Body of pancreas (tissue), 4 donors: Measurements from ENCODE around the gene NIBAN1. TPM values are rescaled to one million over a fixed set of nuclear protein-coding genes. Genes with fewer than 3 reads are reported as not detected.

Experiments used
- ATAC-seq: fragments of 150-250 bp; one replicate; pipeline ENCODE4 v1.9.1; 2016
- DNase-seq, 4 donors: peaks; one replicate each; pipeline ENCODE4 v3.0.0-alpha.2; 2019
- H3K27ac ChIP-seq, 4 donors: fragments of 200-600 bp; sonication (generic); 1 replicate in 3 of 4; 2 replicates in 1 of 4; pipeline versions ENCODE4 v1.5.1 to v1.6.1; 2016 to 2019; ENCODE audit warnings: mild to moderate bottlenecking in 1 of 4, mixed read lengths in 1 of 4, moderate library complexity in 1 of 4
- H3K27me3 ChIP-seq, 2 donors: fragments of 200-600 bp; sonication (generic); one replicate each; pipeline ENCODE4 v1.6.0; 2016; ENCODE audit warnings: mild to moderate bottlenecking in 1 of 2
- H3K36me3 ChIP-seq, 2 donors: fragments of 200-600 bp; sonication (generic); replicated peaks in 1 of 2; 2 replicates each; pipeline ENCODE4 v1.5.1; 2016; ENCODE audit warnings: low read depth in 2 of 2; ENCODE audit not compliant: insufficient read depth in 1 of 2
- H3K4me1 ChIP-seq: fragments of 200-600 bp; sonication (generic); one replicate; pipeline ENCODE4 v1.6.0; 2016
- H3K4me3 ChIP-seq, 2 donors: fragments of 200-600 bp; sonication (generic); 1 replicate in 1 of 2; 2 replicates in 1 of 2; pipeline ENCODE4 v1.5.1; 2016 to 2019
- H3K9me3 ChIP-seq, 3 donors: fragments of 200-600 bp; sonication (generic); 1 replicate in 2 of 3; 2 replicates in 1 of 3; pipeline ENCODE4 v1.5.1; 2016
- POLR2A ChIP-seq, 3 donors: fragments of 450-650 bp; IDR thresholded peaks; one replicate each; pipeline ENCODE4 v1.6.1; 2016; ENCODE audit warnings: antibody characterized with exemption in 3 of 3, mild to moderate bottlenecking in 2 of 3
- WGBS, 2 donors: methylation state at CpG; one replicate each; pipeline ENCODE4 v1.1.5; 2017; 5-methylcytosine and 5-hydroxymethylcytosine counted together
- intact Hi-C: fragments of 100-400 bp; cut with DNase I; formaldehyde crosslinking; loops from one replicate; pipeline ENCODE4 v1.15.1; 2023
- total RNA-seq, 2 donors: library from RNA; depleted of rRNA; stranded (reverse); fragments of >200 nt; gene quantifications; one replicate each; pipeline ENCODE4 v1.1.0, GENCODE V29; 2016
- TF ChIP-seq, protein P1 (sequence below), 7 experiments: fragments of 450-650 bp in 4 of 7; fragments of 200-600 bp in 3 of 7; sonication (generic) in 3 of 7; IDR thresholded peaks; one replicate each; pipeline ENCODE4 v1.5.1; 2016 to 2019; ENCODE audit warnings: antibody characterized with exemption in 7 of 7

NIBAN1 gene
- total RNA-seq, 2 donors from 2014 or later: 51.1 to 59.7 TPM

- peaks cover 39% of the 10 kb centered on the region for H3K4me1 ChIP-seq
Measured at GRCh38 chr1:184966989-184967388, 7.3 kb downstream of the NIBAN1 start.

GRCh38 chr1:184965944-184966860 lies 8.1 kb downstream of the NIBAN1 start:
- 66 to 74% methylated on average over 4 of the region's 4 CpGs for WGBS, 2 donors
- Histone ChIP-seq H3K27ac (peak overlapping the region in 1 of 4 donors; percentile 25), H3K27me3 (no peaks in the 10 kb centered on the region), H3K4me3 (no peak overlapping the region), H3K9me3 (no peaks in the 10 kb centered on the region), H3K36me3 (no peaks in the 10 kb centered on the region), H3K4me1 (peaks cover 37% of the 10 kb centered on the region)
- intact Hi-C loops: no loop called here
- DNase-seq: peak in 1 of 4 donors; percentile 39
- ATAC-seq: peak; percentile 18
- TF ChIP-seq, protein P1, sequence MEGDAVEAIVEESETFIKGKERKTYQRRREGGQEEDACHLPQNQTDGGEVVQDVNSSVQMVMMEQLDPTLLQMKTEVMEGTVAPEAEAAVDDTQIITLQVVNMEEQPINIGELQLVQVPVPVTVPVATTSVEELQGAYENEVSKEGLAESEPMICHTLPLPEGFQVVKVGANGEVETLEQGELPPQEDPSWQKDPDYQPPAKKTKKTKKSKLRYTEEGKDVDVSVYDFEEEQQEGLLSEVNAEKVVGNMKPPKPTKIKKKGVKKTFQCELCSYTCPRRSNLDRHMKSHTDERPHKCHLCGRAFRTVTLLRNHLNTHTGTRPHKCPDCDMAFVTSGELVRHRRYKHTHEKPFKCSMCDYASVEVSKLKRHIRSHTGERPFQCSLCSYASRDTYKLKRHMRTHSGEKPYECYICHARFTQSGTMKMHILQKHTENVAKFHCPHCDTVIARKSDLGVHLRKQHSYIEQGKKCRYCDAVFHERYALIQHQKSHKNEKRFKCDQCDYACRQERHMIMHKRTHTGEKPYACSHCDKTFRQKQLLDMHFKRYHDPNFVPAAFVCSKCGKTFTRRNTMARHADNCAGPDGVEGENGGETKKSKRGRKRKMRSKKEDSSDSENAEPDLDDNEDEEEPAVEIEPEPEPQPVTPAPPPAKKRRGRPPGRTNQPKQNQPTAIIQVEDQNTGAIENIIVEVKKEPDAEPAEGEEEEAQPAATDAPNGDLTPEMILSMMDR (IDR thresholded peaks at IDR 0.05): no peak
- no peak for TF ChIP-seq POLR2A (IDR thresholded peaks at IDR 0.05)

More at GRCh38 chr1:184966989-184967388, 7.3 kb downstream of the NIBAN1 start:
- H3K36me3 ChIP-seq: no peaks in the 10 kb centered on the region
- WGBS, 2 donors: 77 to 79% methylated on average over 2 of the region's 2 CpGs
- TF ChIP-seq, protein P1 (IDR thresholded peaks at IDR 0.05): no peak
- no peak for TF ChIP-seq POLR2A (IDR thresholded peaks at IDR 0.05)
- no peaks in the 10 kb centered on the region for H3K9me3 ChIP-seq
- intact Hi-C loops: no loop called here
- no peaks in the 10 kb centered on the region for H3K27me3 ChIP-seq
- H3K4me3 ChIP-seq: no peak overlapping the region
- no peak overlapping the region for H3K27ac ChIP-seq
- DNase-seq: no peak
- ATAC-seq: no peak

DNA sequence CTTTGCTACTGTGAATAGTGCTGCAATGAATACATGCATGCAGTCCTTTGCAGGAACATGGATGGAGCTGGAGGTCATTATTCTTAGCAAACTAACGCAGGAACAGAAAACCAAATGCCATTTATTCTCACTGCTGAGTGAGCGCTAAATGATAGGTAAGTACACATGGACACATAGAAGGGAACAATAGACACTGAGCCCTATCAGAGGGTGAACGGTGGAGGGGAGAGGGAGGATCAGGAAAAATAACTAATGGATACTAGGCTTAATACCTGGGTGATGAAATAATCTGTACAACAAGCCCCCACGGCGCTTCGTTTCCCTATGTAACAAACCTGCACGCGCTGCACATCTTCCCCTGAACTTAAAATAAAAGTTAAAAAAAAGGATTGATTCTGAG lies 8.9 kb downstream of the NIBAN1 start:
- Histone ChIP-seq H3K4me1 (peaks cover 29% of the 10 kb centered on the region), H3K9me3 (no peaks in the 10 kb centered on the region), H3K36me3 (no peaks in the 10 kb centered on the region), H3K4me3 (no peak overlapping the region), H3K27ac (no peak overlapping the region), H3K27me3 (no peaks in the 10 kb centered on the region)
- WGBS, 2 donors: 88 to 92% methylated on average over 8 of the region's 8 CpGs
- intact Hi-C loops: no loop called here
- DNase-seq (no peak), ATAC-seq (no peak)
- TF ChIP-seq, protein P1 (IDR thresholded peaks at IDR 0.05): no peak

GRCh38 chr1:184959626-184960025 lies 14.7 kb downstream of the NIBAN1 start:
- Histone ChIP-seq H3K4me1 (peaks cover 33% of the 10 kb centered on the region), H3K9me3 (no peaks in the 10 kb centered on the region), H3K27ac (no peak overlapping the region), H3K27me3 (no peaks in the 10 kb centered on the region), H3K36me3 (no peaks in the 10 kb centered on the region), H3K4me3 (no peak overlapping the region)
- ATAC-seq: no peak
- intact Hi-C loops: no loop called here
- TF ChIP-seq POLR2A (IDR thresholded peaks at IDR 0.05): no peak
- TF ChIP-seq, protein P1 (IDR thresholded peaks at IDR 0.05): no peak
- no peak for DNase-seq
- 41 to 63% methylated on average over 1 of the region's 1 CpG for WGBS, 2 donors
